HG02763 (cell line): ENCODE results near the gene PRKAG1.
A peak's percentile ranks its signal among the peaks of the same experiment; 100 is the strongest.
"Not testable (repeated sequence)": the region's sequence is repeated elsewhere in the genome, so short reads cannot be mapped to it uniquely, and the experiment has no call there.

Experiments used
- ATAC-seq: cut with Tn5 transposase; IDR thresholded peaks from one replicate; pipeline ENCODE4 v1.9.1; 2021; ENCODE audit warnings: mild to moderate bottlenecking, moderate library complexity; ENCODE audit not compliant: unreplicated experiment

Gene PRKAG1

GRCh38 chr12:49018261-49019119 lies at the start of gene PRKAG1:
PRKAG1 (minus strand) TSS chr12:49018776; CDS start chr12:49018740, 36 bp downstream.
- peak; percentile 84 for ATAC-seq

- no peak for ATAC-seq
Measured at GRCh38 chr12:49066120-49066519, 47.5 kb upstream of the PRKAG1 start.

GRCh38 chr12:49064767-49065152 lies 46.2 kb upstream of the PRKAG1 start:
- ATAC-seq, result no peak

GRCh38 chr12:49061916-49062315 lies 43.3 kb upstream of the PRKAG1 start:
- not testable (repeated sequence) for ATAC-seq

GRCh38 chr12:49061157-49061650 lies 42.6 kb upstream of the PRKAG1 start:
- no peak for ATAC-seq

GRCh38 chr12:49060237-49061156 lies 41.9 kb upstream of the PRKAG1 start, which contains the start of gene KMT2D:
KMT2D (minus strand) TSS chr12:49060794; CDS start chr12:49055324, 5,470 bp downstream.
- ATAC-seq, result peak; percentile 49

GRCh38 chr12:49059299-49060171 lies 41.0 kb upstream of the PRKAG1 start:
- ATAC-seq, result peak; percentile 8

GRCh38 chr12:49059045-49059298 lies 40.4 kb upstream of the PRKAG1 start:
- no peak for ATAC-seq

- ATAC-seq, result no peak
Measured at GRCh38 chr12:49058366-49059044, 39.9 kb upstream of the PRKAG1 start.

GRCh38 chr12:49057888-49058287 lies 39.3 kb upstream of the PRKAG1 start:
- no peak for ATAC-seq

GRCh38 chr12:49055978-49056754 lies 37.6 kb upstream of the PRKAG1 start:
- ATAC-seq, result peak; percentile 62

- no peak for ATAC-seq
Measured at GRCh38 chr12:49055092-49055491, 36.5 kb upstream of the PRKAG1 start.

GRCh38 chr12:49054524-49054923 lies 35.9 kb upstream of the PRKAG1 start:
- no peak for ATAC-seq

GRCh38 chr12:49054096-49054495 lies 35.5 kb upstream of the PRKAG1 start:
- no peak for ATAC-seq

- ATAC-seq, result no peak
Measured at GRCh38 chr12:49052451-49053208, 34.1 kb upstream of the PRKAG1 start.

GRCh38 chr12:49051777-49052438 lies 33.3 kb upstream of the PRKAG1 start:
- ATAC-seq, result no peak

GRCh38 chr12:49051373-49051764 lies 32.8 kb upstream of the PRKAG1 start:
- ATAC-seq, result no peak
